HG03521 (cell line): ENCODE data around the gene SLC7A14.
"Not testable (repeated sequence)": the region's sequence is repeated elsewhere in the genome, so short reads cannot be mapped to it uniquely, and the experiment has no call there.

ENCODE experiments used
- ATAC-seq: cut with Tn5 transposase; IDR thresholded peaks from one replicate; pipeline ENCODE4 v1.9.1; 2021; ENCODE audit warnings: mild to moderate bottlenecking, moderate library complexity; ENCODE audit not compliant: unreplicated experiment

Gene SLC7A14

DNA sequence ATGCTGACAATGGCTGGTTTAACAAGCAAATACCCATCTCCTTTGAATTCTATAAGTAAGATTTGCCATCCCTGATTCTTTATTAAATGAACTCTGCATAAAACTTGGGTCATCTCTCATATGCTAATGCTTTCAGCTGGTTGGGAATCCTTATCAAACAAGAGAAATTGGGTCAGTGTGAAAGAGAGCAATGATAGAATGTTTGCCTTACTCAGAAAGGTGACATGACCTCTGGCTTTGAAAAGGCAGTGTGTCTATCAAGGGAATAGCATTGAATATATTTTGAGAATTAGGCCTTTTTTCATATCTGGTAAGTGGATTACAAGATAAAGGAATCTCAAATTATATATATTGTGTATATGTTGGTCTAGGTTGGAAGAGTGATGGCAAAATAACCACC, 8.7 kb upstream of the SLC7A14 start:
- ATAC-seq, result no peak

DNA sequence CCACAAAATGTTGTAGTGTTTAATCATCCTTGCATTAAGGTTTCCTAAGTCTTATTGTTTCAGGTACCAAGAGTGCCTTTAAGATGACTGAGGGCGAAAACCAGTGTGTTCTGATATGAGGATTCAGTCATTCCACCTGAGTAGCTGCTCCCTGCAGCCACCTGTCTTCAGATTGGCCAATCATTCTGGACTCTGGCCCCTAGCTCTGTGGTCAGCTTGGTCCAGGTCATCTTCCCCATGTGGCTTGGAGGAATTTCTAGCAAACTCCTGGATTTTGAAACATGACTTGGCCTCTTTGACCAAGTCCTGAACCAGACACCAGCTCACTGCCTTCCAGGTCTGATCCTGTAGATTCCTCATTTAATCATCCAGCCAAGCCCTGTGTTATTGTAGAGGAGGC, 7.8 kb upstream of the SLC7A14 start:
- ATAC-seq, result no peak

DNA sequence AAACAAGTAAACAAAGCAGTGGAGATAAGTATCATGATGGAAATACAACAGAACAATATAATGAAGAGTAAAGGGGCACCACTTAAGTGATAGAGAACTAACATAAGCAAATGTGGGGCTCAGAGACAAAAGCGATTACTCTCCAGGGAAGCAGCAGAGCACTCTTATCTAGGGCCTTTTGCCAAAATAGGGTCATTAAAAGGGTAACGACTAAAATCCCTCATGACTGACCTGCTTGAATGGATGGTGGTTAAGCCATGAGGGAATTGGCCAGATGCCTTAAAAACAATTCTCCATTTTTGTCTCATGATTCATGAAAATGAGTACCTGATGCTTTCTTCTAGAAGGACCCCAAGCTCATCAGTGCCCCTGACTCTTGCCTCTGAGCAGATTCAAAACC, 3.2 kb upstream of the SLC7A14 start:
- ATAC-seq, result no peak

DNA sequence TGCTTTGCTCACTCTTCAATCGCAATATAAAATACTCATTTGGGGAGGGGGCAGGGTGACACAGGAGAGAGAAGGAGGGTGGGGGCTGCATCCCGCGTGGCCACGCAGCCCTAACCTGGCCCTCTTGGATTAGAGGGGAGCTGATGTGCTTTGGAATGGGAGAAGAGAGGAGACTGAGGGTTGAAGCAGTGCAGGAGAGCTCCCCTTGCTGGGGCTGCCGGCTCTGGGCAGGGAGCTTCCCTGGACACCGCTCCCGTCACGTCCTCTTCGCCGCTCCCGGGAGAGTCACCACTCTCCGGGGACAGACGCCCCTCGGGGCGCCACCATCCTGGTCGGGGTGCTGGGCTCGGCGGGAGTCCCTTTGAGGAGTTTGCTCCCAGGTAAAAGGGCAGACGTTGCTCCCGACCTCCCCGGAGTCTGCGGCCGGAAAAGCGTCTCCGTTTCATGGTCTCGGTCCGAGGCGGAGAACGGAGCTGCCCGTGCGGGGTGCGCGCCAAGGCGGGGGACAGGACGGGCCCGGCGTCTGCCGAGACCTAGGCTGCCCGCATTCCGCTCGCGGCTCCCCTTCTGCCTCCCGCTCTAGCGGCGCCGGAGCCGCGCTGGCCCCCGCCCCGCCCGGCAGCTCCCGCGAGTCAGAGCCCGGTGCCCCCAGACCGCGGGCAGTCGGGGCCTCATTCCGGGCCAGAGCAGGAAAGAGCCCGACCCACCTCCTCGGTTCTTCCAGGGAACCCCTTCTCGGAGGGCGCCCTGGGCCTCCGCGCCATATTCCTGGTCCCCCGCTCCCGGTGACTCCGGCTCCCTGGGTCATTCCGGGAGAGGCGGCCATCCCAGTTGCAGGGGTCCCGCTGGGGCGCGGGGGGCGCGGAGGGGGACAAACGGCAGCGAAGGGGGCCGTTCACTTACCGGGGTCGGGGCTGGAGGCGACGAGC, 603 bp downstream of the SLC7A14 start:
- no peak for ATAC-seq

DNA sequence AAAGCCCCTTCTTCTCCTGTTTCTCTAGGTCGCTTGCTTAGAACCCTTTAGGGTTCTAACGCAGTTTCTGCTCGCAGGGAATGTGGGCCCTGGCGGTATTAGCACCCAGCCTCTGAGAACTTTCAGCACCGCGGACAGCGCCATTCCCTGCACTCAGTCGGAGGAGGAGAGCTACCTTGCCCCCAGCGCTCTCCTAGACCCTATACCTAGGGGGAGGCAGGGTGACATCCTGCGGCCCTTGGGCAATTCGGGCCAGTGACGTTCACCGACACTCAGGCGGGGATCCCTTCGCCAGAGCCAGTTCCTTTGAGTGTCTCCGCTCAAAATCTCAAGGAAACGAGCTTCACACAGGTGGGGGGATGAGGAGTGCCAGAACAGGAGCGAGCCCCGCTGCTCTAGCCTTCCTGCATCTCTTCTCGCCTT, 1.3 kb downstream of the SLC7A14 start:
- ATAC-seq, result no peak

DNA sequence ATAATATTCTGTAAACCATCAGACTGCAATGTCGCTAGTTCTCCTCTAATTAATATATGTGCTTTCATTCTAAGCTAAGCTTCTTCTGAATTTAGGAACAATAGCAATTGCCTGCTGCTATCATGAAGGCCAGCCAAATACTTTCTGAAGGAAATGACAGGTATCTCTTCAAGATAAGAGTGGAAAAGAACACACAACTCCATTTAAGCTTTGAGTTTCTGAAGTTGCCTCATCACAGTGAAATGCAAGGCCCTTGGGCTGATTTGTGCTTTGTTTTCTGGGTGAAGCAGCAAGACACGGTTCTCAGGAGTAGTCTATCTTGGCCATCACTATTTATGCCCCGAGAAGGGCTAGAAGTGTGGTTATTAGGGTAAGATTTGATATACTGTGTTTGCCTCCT, 6.2 kb downstream of the SLC7A14 start:
- no peak for ATAC-seq

DNA sequence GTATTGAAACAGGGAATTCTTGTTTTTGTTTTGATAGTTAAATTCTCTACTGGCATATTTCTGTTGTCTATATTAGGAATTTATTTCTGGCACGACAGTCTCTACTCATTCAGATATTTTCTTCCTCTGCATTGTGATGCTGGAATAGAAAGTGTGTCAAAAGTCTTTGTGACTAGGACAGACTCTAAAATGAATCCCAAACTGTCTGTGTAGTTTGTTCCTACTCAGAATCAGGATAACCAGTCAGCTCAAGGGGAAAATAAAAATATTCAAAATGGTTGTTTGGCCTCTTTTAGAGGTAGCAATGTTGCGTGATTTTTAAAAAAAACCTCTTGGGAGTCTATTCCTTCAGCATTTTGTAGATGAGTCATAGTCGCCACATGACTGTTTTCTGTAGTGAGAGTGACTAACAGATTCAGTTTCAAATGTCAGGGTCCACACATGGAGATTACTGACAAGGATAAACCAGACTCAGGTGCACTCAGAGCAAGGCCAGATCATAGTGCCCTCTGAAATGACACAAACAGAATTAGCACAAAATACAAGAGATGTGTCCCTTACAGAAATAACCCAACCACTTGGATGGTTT, 13.1 kb downstream of the SLC7A14 start:
- peak; percentile 99 for ATAC-seq

DNA sequence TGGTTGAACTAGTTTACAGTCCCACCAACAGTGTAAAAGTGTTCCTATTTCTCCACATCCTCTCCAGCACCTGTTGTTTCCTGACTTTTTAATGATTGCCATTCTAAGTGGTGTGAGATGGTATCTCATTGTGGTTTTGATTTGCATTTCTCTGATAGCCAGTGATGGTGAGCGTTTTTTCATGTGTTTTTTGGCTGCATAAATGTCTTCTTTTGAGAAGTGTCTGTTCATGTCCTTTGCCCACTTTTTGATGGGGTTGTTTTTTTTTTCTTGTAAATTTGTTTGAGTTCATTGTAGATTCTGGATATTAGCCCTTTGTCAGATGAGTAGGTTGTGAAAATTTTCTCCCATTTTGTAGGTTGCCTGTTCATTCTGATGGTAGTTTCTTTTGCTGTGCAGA, 18.3 kb downstream of the SLC7A14 start:
- ATAC-seq, result not testable (repeated sequence)

DNA sequence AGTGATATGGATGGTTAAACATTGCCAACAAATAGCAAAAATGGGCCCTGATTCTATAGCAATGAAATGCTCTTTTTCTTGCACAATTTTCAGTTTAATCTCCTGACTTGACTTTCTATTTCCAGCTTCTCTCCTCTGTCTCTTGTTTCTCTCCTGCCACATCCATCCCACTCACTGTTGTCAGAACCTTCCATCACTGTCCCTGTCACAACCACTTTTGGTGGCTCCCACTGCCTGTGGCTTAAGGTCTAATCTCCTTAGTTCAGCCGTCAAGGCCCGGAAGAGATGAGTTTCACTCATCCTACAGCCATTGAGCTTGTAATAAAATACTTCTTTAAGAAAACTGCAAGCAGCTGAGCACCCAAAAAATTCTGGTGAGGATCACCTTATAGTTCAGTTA, 19.5 kb downstream of the SLC7A14 start:
- no peak for ATAC-seq

DNA sequence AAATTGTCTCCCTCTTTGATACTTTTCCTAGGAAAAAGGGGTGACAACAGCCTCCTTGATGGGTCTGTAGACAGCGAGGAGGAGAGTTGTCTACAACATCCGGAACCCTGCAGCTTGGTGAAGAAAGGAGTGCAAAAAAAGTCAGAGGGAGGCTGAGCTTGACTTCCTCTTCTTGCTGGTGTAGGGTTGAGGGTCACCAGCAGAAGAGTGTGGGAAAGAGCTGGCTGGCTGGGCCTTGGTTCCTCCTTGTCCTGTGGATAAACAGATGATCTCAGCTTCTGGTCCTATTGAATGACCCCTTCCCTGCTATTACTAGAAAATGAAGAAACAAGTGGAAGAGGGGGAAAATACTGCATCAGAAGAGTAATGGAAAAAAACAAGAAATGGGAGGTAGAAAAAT, 20.4 kb downstream of the SLC7A14 start:
- no peak for ATAC-seq

DNA sequence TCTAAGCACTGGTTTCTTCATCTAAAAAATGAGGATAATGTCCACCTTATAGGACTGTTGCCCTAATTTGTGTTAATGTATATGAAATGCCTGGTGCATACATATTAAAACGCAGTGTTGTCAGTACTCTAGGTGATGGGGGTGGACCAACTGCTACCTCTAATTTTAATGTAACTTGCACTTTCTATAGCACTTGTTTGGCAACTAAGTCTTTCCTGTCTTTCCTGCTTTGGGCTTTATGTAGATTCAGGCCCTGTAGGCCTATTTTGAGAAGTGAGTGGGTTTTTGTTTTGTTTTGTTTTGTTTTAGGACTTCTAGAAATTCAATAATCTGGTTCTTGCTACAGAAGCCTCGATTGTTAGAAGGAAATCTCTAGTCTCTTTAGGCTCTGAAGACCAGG, 21.2 kb downstream of the SLC7A14 start:
- no peak for ATAC-seq

DNA sequence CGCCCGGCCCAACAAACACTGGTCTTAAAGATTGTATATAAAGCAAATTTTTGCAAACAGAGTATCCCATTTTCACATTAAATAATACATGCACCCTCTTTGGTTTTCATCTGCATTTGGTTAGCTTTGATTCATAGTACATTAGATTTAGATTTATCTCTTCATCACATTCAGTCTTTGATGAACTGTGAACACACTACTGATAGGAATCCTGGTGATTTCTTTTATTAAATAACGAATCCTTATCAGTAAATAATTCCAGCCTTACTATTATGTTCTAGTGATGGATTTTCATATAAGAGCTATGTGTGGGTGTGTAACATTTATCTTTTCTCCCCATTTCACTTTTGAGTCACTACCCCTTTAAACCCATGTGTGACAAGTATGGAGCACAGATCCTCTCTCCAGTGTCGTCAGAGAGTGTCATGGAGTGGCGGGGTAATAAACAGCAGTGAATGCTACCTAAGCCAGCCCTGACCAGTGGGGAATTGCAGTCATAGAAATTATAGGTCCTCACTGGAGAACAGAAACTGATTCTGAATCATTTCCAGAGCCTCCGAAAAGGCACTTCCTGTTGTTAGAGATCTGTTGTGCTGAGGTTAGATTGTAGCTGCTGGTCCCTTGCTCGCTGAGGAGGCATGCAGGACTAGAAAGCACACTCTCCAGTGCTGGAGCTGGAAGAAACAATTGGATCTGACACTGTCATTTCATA, 22.0 kb downstream of the SLC7A14 start:
- peak; percentile 91 for ATAC-seq

DNA sequence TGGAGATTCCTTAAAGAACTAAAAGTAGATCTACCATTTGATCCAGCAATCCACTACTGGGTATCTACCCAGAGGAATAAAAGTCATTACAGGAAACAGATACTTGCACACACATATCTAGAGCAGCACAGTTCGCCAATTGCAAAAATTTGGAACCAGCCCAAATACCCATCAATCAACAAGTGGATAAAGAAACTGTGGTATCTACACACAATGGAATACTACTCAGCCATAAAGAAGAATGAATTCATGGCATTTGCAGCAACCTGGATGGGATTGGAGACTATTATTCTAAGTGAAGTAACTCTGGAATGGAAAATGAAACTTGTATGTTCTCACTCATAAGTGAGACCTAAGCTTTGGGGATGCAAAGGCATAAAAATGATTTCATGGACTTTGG, 23.8 kb downstream of the SLC7A14 start:
- no peak for ATAC-seq

DNA sequence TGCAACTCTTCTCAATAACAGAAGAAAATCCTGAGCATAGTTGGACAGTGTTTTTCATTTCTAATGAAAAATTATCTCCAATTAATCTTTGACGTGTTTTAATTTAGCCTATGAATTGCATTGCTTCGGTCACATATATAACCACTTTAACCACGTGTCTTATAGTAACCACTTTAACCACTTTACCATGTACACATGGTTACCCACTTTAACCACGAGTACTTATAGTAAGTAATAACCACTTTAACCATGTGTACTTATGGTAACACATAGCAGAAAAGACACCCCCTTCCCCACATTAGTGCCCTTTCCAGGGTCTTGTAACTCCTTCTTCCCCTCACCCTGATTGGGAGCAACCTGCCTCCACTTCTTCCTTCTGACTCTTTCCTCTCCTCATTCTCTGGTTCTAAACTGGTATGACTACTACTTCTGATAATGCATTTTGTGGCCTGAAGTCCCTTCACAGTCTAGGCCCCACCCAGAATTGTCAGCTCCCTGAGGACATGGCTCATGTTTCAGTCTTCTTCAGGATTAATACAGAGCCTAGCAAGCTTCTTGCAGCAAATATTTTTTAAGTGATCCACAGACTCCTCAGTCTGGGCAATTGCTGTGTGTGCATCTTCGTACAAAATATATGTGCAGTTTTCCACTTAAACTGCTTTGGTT, 25.0 kb downstream of the SLC7A14 start:
- ATAC-seq, result no peak

DNA sequence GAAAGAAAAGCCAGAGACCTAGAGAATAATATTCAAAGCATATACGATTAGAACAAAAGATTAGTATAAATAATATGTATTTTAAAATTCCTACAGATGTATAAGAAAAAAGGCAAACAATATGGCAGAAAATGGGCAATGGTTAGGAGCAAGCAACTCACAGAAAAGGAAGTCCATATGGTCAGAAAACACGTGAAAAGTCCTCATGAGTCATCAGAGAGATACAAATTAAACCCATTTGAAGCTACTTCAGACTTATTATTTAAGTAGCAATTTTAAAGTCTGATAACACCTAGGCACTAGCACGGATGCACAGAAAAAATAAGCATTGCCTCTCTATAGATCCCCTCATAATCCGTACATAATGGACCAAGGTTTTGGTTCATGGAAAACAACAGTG, 25.6 kb downstream of the SLC7A14 start:
- ATAC-seq, result no peak

DNA sequence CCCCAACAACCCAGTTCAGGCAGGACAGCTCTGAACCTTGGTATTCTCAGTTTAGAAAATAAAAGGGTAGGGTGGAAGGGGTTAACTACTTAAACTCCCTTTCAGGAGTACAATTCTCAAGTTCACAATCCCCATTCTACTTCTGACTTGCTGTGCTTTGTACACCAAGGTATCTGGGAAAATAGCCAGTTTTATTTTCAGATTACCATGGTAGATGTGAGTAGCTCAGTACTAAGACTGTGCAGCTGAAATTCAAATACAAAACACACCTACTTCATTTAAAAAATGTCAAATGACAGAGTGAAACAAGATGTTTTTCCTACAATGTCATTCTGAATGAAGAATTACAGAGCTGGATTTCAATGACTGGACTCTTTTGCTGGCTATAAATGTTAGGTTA, 27.4 kb downstream of the SLC7A14 start:
- ATAC-seq, result no peak

DNA sequence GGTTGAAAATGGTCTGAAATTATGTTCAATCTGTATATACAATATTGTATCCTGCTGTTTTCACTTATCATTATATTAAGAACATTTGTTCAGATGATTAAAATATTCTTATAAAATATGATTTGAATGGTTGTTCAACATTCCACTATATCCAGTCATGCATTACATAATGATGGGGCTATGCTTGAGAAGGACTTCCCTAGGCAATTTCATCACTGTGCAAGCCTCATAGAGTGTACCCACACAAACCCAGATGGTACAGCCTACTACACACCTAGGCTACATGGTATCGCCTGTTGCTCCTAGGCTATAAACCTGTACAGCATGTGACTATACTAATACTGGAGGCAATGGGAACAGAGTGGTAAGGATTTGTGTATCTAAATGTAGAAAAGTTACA, 30.5 kb downstream of the SLC7A14 start:
- ATAC-seq, result no peak

DNA sequence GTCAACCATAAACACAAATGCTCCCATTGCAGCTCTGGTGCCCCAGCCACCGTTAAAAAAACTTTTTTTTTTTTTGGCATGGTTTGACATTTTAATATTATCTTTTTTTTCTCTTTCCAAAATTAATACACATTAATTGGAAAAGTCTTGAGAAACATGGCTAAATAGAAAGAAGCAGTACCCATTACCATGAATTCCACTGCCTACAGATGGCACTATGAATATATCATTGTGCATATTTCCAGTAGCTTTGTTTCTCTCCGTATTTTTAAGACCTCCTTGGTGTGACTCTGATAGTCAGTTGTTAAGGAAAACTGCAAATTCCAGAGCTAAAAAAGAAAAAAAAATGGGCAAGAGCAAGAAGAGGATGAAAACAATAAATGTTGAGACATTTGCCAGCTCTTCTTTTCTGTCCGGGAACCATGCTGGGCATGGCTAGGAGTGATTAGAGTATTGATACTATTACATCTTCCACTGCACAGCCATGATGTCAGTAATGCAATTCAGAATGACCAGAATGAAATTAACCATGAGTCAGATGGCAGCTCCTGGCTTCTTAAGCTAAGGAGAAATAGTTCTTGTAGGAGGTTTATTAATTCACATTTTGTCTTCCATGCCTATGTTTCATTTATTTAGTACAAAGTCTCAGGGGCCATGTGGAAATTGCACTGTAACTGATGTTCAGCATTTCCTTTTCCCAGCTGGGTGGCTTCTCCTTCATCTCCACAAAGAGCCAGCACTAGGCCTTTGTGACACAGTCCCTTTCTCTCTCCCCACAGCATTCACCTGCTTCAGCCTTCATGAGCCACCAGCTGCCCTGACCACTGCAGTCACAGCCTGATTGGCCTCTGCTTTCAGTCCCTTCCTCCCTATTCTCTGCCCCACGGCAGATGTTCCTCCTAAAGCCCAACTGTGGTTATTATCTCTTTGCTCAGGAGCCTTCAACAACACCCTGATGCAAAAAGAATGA, 31.8 kb downstream of the SLC7A14 start:
- no peak for ATAC-seq

DNA sequence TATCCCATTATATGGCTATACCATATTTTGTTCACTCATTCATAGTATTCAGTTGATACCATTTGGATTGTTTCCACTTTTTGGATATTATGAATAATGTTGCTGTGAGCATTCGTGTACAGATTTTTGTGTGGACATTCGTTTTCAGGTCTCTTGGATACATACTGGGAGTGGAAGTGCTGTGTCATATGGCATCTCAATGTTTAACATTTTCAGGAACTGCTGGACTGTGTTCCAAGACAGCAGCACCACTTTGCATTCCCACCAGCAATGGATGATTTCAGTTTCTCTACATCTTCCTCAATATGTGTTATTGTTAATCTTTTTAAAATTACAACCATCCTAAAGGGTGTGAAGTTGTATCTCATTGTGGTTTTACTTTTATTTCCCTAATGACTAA, 34.6 kb downstream of the SLC7A14 start:
- ATAC-seq, result no peak

DNA sequence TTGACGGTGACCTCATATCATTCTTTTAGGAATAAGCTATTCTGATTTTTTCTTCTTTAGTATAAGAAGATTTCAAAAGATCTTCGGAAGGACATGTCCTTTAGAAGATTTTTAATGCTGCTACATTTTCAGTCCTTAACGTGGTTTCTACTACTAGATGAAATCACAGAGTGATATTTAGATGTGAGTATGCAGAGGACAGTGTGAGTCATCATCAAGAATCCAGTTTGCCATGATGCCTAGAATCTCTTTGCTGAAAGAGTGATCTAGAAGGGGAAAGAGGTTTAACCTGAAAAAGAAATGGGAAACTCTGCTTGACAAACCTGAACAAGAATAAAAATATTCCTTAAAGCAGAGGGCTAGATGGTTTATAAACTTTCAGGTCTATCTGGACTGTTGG, 43.2 kb downstream of the SLC7A14 start:
- no peak for ATAC-seq
